HepG2 (cell line): Measurements from ENCODE around the gene SMYD5. TPM values are rescaled to one million over a fixed set of nuclear protein-coding genes. Genes with fewer than 3 reads are reported as not detected.

Experiments
- ATAC-seq: fragments of 200-7000 bp; cut with Tn5 transposase; 3 replicates; pipeline ENCODE4 v1.9.1; 2020; ENCODE audit warnings: mild to moderate bottlenecking, moderate library complexity
- BruUV-seq: library from RNA; stranded (reverse); fragments of 400-500 nt; replicated peaks from 2 replicates; lab custom pipeline; 2021; lab: Mats Ljungman, UMichigan
- CTCF ChIA-PET: fragments of 300-600 bp; formaldehyde crosslinking; extraction: SDS; loops from one replicate; lab custom pipeline; 2021; ENCODE audit warnings: low total read pairs, inconsistent platforms, low intra/inter-chr PET ratio; lab: Yijun Ruan, JAX
- POLR2A ChIA-PET: fragments of 350-600 bp; sonication (Branson Sonifier 250); formaldehyde crosslinking; loops from one replicate; lab custom pipeline; 2020; ENCODE audit warnings: antibody characterized with exemption, inconsistent platforms; lab: Yijun Ruan, JAX
- DNase-seq: peaks from one replicate; pipeline ENCODE4 v3.0.0-alpha.2; 2015; ENCODE audit warnings: low spot score
- FAIRE-seq: peaks from 3 replicates; lab custom pipeline; 2011; peaks lifted over from hg19 to GRCh38; lab: Jason Lieb, UNC
- H2AFZ ChIP-seq: one replicate; pipeline ENCODE4 v1.6.1; 2011; ENCODE audit warnings: low read length, inconsistent platforms
- H3K27ac ChIP-seq: fragments of 300-600 bp; 3 replicates; pipeline ENCODE4 v1.8.0; 2011; ENCODE audit warnings: mixed run types, mild to moderate bottlenecking, mixed read lengths, low read length, inconsistent platforms; ENCODE audit not compliant: insufficient read depth; ENCODE audit errors: extremely low read length
- H3K27me3 ChIP-seq, 2 experiments: fragments of 200-600 bp in 1 of 2; 2 replicates in 1 of 2; 3 replicates in 1 of 2; pipeline versions ENCODE4 v1.6.0 to v1.8.0; 2011; ENCODE audit warnings: low read length in 2 of 2, mild to moderate bottlenecking in 2 of 2, moderate library complexity in 2 of 2, inconsistent platforms in 1 of 2; ENCODE audit not compliant: insufficient read depth in 2 of 2, control insufficient read depth in 1 of 2
- H3K36me3 ChIP-seq, 2 experiments: fragments of 200-600 bp in 1 of 2; replicated peaks in 1 of 2; 2 replicates in 1 of 2; 3 replicates in 1 of 2; pipeline versions ENCODE4 v1.5.1 to v1.8.0; 2011; ENCODE audit warnings: low read length in 2 of 2, inconsistent platforms in 1 of 2; ENCODE audit not compliant: insufficient read depth in 2 of 2, control insufficient read depth in 1 of 2
- H3K4me1 ChIP-seq: 2 replicates; pipeline ENCODE4 v1.5.1; 2012; ENCODE audit warnings: low read length, inconsistent platforms; ENCODE audit not compliant: insufficient read depth
- H3K4me2 ChIP-seq: 2 replicates; pipeline ENCODE4 v1.6.0; 2011; ENCODE audit warnings: low read depth, low read length, inconsistent platforms
- H3K4me3 ChIP-seq, 3 experiments: fragments of 200-600 bp in 1 of 3; sonication (generic), shearing (Covaris generic) in 1 of 3; replicated peaks in 1 of 3; 2 replicates each; pipeline ENCODE4 v1.5.1; 2011 to 2016; ENCODE audit warnings: low read length in 3 of 3, inconsistent platforms in 2 of 3, low read depth in 2 of 3, mild to moderate bottlenecking in 2 of 3, control low read depth in 1 of 3, mixed read lengths in 1 of 3; ENCODE audit not compliant: insufficient read depth in 1 of 3
- H3K79me2 ChIP-seq: one replicate; pipeline ENCODE4 v1.6.1; 2011; ENCODE audit warnings: low read length, inconsistent platforms; ENCODE audit not compliant: insufficient read depth
- H3K9ac ChIP-seq: 2 replicates; pipeline ENCODE4 v1.6.0; 2011; ENCODE audit warnings: mild to moderate bottlenecking, low read depth, low read length, inconsistent platforms; ENCODE audit not compliant: insufficient read depth
- H3K9me3 ChIP-seq: 2 replicates; pipeline ENCODE4 v1.5.1; 2012; ENCODE audit warnings: mild to moderate bottlenecking, low read length
- H4K20me1 ChIP-seq: 2 replicates; pipeline ENCODE4 v1.6.0; 2011; ENCODE audit warnings: inconsistent platforms, mild to moderate bottlenecking, low read length, moderate library complexity; ENCODE audit not compliant: insufficient read depth
- DRAP1 ChIP-seq: IDR thresholded peaks from 2 replicates; pipeline ENCODE4 v1.6.1; 2016; ENCODE audit warnings: missing genetic modification reagents, missing compliant biosample characterization
- SCMH1 ChIP-seq: sonication (generic); formaldehyde crosslinking; IDR thresholded peaks from 2 replicates; pipeline ENCODE4 v1.9.0; 2021; ENCODE audit warnings: missing genetic modification reagents, mild to moderate bottlenecking, borderline replicate concordance
- TBL1XR1 ChIP-seq: fragments of 150-350 bp; IDR thresholded peaks from 2 replicates; pipeline ENCODE4 v1.6.1; 2014; ENCODE audit warnings: borderline replicate concordance, low read length; ENCODE audit not compliant: partially characterized antibody
- ZNF136 ChIP-seq: sonication (generic); formaldehyde crosslinking; IDR thresholded peaks from 2 replicates; pipeline ENCODE4 v1.8.1; 2022; ENCODE audit warnings: low read depth, mild to moderate bottlenecking, moderate library complexity, missing genetic modification reagents
- ZNF367 ChIP-seq: sonication (generic); formaldehyde crosslinking; IDR thresholded peaks from 2 replicates; pipeline ENCODE4 v1.4.0; 2020; ENCODE audit warnings: missing genetic modification reagents, borderline replicate concordance
- ZNF746 ChIP-seq: sonication (generic); formaldehyde crosslinking; IDR thresholded peaks from 2 replicates; pipeline ENCODE4 v1.8.0; 2022; ENCODE audit warnings: mild to moderate bottlenecking, missing genetic modification reagents
- WGBS: methylation state at CpG from one replicate; pipeline ENCODE4 v1.1.6; 2017; ENCODE audit warnings: low lambda C conversion rate; 5-methylcytosine and 5-hydroxymethylcytosine counted together
- in situ Hi-C: cut with HindIII; loops from 2 replicates; pipeline ENCODE4 v1.10.0; 2017; ENCODE audit warnings: low pct_unique_long_range_greater_than_20kb; ENCODE audit not compliant: extremely low pct_ligation_motif_present
- intact Hi-C: fragments of 100-400 bp; cut with micrococcal nuclease; formaldehyde crosslinking; loops from one replicate; pipeline ENCODE4 v1.10.0; 2022; ENCODE audit not compliant: unreplicated experiment
- polyA plus RNA-seq, 8 experiments: library from polyadenylated mRNA; depleted of rRNA in 3 of 8; stranded (reverse) in 7 of 8; unstranded in 1 of 8; fragments of >200 nt; fragmentation: Illumina TruSeq in 4 of 8; extraction: Trizol in 4 of 8; gene quantifications; 2 replicates each; pipeline versions ENCODE4 v1.2.1 to v1.2.3, GENCODE V29; 2011 to 2016; ENCODE audit warnings: low read depth in 4 of 8, missing spikeins in 1 of 8, mixed read lengths in 1 of 8; ENCODE audit not compliant: insufficient read depth in 1 of 8
- total RNA-seq, 5 experiments: library from RNA; depleted of rRNA; stranded (reverse); fragments of >200 nt; fragmentation: Illumina TruSeq; extraction: Trizol; gene quantifications; 2 replicates each; pipeline ENCODE4 v1.2.3, GENCODE V29; 2016; ENCODE audit warnings: low read depth in 1 of 5
- TF ChIP-seq, protein P1 (sequence below): sonication (generic); formaldehyde crosslinking; IDR thresholded peaks from 2 replicates; pipeline ENCODE4 v1.8.0; 2022; ENCODE audit warnings: low read depth, missing genetic modification reagents
- TF ChIP-seq, protein P2 (sequence below): sonication (generic); formaldehyde crosslinking; IDR thresholded peaks from 2 replicates; pipeline ENCODE4 v1.8.1; 2023; ENCODE audit warnings: mild to moderate bottlenecking, missing genetic modification reagents
- TF ChIP-seq, protein P3 (sequence below), 2 experiments: sonication (generic) in 1 of 2; formaldehyde crosslinking in 1 of 2; IDR thresholded peaks; 2 replicates each; pipeline versions ENCODE4 v1.4.0 to v1.6.1; 2016 to 2020; ENCODE audit warnings: borderline replicate concordance in 1 of 2, low read depth in 1 of 2, mild to moderate bottlenecking in 1 of 2, missing genetic modification reagents in 1 of 2

Gene SMYD5
- total and polyA plus RNA-seq, 2 of the 13 experiments (the other 11 are each of a cell fraction or from before 2014, with no cell fraction given): 55.8 to 70.4 TPM

- Histone ChIP-seq H3K79me2 (peaks cover 48% of the 10 kb centered on the region), H3K9ac (no peak overlapping the region), H3K4me2 (no peak overlapping the region), H3K4me3 (no peak overlapping the region), H2AFZ (no peak overlapping the region), H3K36me3 (peaks cover 28 to 53% of the 10 kb centered on the region in 2 experiments), H3K4me1 (peaks cover 29% of the 10 kb centered on the region), H3K9me3 (no peaks in the 10 kb centered on the region), H3K27me3 (no peaks in the 10 kb centered on the region), H3K27ac (no peak overlapping the region), H4K20me1 (peaks cover 12% of the 10 kb centered on the region; the same call in 1 of the 2 replicates)
- no peak for ATAC-seq
- ChIA-PET CTCF (no interaction called here), POLR2A (interaction anchor here (3.0 to 5.6 kb wide), 2 partner anchors 12 to 16 kb away, joined by 10 to 37 read pairs; partner anchors contain the start of genes CCT7 and PRADC1)
- no peak for FAIRE-seq
- 84% methylated on average over 2 of the region's 2 CpGs for WGBS
- intact Hi-C loops (loop anchor here (10.0 kb wide), 1 partner anchor 167 kb away; the partner anchor contains the start of gene ALMS1), in situ Hi-C loops (no loop called here)
- TF ChIP-seq TBL1XR1 (no peak), SCMH1 (CRISPR knock-in tag) (no peak), ZNF746 (CRISPR knock-in tag) (no peak), ZNF136 (CRISPR knock-in tag) (no peak), DRAP1 (CRISPR knock-in tag) (no peak), ZNF367 (no peak)
- TF ChIP-seq, protein P1, sequence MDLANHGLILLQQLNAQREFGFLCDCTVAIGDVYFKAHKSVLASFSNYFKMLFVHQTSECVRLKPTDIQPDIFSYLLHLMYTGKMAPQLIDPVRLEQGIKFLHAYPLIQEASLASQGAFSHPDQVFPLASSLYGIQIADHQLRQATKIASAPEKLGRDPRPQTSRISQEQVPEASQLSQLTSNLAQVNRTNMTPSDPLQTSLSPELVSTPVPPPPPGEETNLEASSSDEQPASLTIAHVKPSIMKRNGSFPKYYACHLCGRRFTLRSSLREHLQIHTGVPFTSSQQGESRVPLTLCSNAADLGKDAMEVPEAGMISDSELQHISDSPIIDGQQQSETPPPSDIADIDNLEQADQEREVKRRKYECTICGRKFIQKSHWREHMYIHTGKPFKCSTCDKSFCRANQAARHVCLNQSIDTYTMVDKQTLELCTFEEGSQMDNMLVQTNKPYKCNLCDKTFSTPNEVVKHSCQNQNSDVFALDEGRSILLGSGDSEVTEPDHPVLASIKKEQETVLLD (CRISPR knock-in tag): no peak
- TF ChIP-seq, protein P2, sequence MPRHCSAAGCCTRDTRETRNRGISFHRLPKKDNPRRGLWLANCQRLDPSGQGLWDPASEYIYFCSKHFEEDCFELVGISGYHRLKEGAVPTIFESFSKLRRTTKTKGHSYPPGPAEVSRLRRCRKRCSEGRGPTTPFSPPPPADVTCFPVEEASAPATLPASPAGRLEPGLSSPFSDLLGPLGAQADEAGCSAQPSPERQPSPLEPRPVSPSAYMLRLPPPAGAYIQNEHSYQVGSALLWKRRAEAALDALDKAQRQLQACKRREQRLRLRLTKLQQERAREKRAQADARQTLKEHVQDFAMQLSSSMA: no peak
- TF ChIP-seq, protein P3, sequence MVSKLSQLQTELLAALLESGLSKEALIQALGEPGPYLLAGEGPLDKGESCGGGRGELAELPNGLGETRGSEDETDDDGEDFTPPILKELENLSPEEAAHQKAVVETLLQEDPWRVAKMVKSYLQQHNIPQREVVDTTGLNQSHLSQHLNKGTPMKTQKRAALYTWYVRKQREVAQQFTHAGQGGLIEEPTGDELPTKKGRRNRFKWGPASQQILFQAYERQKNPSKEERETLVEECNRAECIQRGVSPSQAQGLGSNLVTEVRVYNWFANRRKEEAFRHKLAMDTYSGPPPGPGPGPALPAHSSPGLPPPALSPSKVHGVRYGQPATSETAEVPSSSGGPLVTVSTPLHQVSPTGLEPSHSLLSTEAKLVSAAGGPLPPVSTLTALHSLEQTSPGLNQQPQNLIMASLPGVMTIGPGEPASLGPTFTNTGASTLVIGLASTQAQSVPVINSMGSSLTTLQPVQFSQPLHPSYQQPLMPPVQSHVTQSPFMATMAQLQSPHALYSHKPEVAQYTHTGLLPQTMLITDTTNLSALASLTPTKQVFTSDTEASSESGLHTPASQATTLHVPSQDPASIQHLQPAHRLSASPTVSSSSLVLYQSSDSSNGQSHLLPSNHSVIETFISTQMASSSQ (IDR thresholded peaks at IDR 0.05; ENCODE audit: low read depth): no peak
- TF ChIP-seq, protein P3 (CRISPR knock-in tag; IDR thresholded peaks at IDR 0.05; ENCODE audit: borderline replicate concordance): no peak
- DNase-seq: no peak
- BruUV-seq: no TSS peak
Measured at GRCh38 chr2:73217826-73218225, 3.8 kb downstream of the SMYD5 start.
